KOPT-K1 (cell line): Measurements from ENCODE around the gene PRPF8.

Experiments
- H3K27ac ChIP-seq: fragments of 200-600 bp; sonication (generic); 2 replicates; pipeline ENCODE4 v1.5.1; 2016; ENCODE audit warnings: antibody characterized with exemption, mild to moderate bottlenecking, low read depth, low read length; ENCODE audit not compliant: poor library complexity, severe bottlenecking
- H3K36me3 ChIP-seq: fragments of 200-600 bp; sonication (generic); 2 replicates; pipeline ENCODE4 v1.5.1; 2017; ENCODE audit warnings: antibody characterized with exemption, mild to moderate bottlenecking, low read length, moderate library complexity; ENCODE audit not compliant: insufficient read depth
- H3K9me3 ChIP-seq: fragments of 200-600 bp; sonication (generic); 2 replicates; pipeline ENCODE4 v1.5.1; 2017; ENCODE audit warnings: antibody characterized with exemption, low read length, mild to moderate bottlenecking; ENCODE audit not compliant: insufficient read depth, poor library complexity, severe bottlenecking

Gene PRPF8

DNA sequence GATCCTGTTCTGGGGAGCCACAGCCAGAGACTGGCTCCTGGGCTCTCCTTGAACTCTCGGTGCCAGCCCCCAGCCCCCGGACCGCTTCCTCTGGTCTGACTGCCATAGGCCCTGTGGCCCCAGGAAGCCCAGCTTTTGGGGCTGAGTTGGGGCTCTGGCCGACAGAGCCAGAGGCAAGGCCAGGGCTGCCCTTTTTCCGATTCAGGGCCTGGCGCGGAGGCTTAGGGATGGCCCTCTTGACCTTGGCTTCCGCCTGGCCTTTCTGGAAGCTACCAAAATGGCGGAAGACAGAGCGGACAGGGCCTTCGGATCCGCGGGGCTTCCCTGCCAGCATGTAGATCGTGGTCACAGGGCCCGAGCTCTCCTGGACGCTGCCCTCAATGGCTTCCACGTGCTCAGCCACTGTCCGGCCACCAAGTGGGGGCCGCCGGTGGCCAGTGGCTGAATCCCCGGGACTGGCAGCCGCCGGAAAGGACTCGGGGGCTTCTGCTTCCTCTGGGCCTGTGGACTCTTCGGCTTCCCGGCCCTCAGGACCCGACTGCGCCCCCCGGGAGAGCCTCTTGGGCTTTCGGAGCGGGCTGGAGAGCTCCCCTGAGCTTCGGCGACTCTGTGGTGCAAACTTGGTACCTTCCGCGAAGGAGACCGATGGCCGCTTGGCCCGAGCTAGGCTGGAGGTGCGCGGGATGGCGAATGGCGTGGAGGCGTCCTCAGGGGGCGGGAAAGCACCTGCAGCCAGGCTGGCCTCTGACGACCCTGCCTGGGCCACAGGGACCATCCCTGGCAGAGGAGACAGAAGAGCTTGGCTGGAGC, 49.6 kb downstream of the PRPF8 start:
- H3K27ac ChIP-seq: no peak overlapping the region
- no peaks in the 10 kb centered on the region for H3K9me3 ChIP-seq
- no peaks in the 10 kb centered on the region for H3K36me3 ChIP-seq

DNA sequence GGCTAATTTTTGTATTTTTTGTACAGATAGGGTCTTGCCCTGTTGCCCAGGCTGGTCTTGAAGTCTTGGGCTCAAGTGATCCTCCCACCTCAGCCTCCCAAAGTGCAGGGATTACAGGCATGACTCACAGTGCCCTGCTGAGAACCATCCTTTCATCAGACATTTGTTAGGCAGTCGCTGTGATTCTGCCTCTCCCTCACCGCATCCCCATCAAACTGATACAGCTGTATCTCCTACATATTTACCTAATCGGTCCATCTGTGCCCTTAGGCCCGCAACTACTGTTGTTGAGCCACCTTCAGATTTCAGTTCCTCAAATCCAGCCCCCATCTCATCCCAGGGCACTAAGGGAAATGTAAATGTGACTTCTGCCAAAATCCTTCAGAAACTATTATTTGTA, 54.0 kb downstream of the PRPF8 start:
- H3K9me3 ChIP-seq: no peaks in the 10 kb centered on the region
- H3K36me3 ChIP-seq: no peaks in the 10 kb centered on the region
- no peak overlapping the region for H3K27ac ChIP-seq

DNA sequence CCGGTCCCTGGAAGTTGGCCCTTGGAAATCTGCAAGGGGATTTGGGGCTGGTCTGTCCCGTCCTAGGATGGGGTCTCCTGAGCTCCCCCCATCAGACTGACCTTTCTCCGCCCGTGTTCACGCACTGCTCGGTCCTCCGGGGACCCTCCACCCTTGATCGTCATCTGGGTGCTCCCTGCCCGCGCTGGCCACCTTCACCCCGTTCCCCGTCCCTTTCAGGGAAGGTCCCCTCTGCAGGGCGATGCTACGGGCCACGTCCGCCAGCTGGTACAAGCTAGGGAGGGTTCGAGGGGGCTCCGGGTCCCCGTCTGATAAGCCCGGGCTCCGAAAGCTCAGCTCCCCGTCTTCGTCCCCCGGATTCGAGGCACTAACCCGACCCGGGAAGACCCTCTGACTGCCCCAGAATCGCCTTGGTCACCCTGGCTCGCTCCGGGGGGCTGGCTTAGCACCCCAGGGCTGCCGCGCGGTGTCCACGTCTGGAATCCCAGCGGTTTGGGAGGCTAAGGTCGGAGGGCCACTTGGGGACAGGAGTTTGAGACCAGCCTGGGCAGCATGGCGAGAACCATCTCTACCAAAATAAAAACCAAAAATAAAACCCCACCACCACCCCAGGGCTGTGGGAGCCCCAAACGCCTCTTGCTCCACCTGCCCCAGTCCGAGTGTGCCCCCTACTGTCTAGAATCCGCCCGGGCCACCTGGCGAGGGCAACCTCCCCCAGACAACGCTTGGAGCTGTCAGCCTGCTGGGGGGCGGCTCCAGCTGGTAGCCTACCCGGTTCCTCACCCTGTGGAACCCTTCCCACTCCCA, 55.0 kb downstream of the PRPF8 start:
- Histone ChIP-seq H3K9me3 (no peaks in the 10 kb centered on the region), H3K36me3 (0 out of 2 replicates have a peak, but pooled peaks cover 10% of the 10 kb centered on the region), H3K27ac (peak overlapping the region; percentile 79)

DNA sequence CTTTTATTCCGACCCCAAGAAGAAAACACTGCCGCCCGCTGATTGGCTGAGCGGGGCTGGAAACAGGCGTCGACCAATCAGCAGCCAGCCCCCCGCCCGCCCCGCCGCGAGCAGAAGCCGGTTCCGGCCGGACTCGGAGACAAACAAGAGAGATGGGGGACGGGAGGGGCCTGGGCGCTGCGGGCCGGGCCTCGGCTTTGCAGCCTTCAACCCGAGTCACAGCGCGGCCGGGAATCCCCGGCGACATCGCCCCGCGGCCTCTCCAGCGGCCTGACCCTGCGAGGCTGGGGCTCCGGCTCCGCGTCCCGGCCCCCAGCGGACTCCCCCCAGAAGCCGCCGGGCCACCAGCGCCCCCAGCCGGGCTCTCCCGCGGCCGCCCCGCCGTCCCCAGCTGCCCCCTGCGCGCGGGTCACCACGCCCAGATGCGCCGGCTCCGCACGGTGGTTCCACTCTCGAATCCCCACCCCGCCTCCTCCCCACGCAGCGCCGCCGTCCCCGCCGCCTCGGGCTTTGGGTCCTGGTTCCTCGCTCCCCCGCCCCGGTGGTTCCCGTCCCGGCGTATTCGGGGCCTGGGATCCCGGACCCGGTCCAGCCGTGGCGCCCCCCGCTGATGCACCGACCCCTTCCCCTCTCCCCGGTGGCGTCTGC, 55.7 kb downstream of the PRPF8 start:
- Histone ChIP-seq H3K36me3 (peaks cover 15% of the 10 kb centered on the region; the same call in 1 of the 2 replicates), H3K27ac (peak overlapping the region; percentile 79), H3K9me3 (no peaks in the 10 kb centered on the region)

DNA sequence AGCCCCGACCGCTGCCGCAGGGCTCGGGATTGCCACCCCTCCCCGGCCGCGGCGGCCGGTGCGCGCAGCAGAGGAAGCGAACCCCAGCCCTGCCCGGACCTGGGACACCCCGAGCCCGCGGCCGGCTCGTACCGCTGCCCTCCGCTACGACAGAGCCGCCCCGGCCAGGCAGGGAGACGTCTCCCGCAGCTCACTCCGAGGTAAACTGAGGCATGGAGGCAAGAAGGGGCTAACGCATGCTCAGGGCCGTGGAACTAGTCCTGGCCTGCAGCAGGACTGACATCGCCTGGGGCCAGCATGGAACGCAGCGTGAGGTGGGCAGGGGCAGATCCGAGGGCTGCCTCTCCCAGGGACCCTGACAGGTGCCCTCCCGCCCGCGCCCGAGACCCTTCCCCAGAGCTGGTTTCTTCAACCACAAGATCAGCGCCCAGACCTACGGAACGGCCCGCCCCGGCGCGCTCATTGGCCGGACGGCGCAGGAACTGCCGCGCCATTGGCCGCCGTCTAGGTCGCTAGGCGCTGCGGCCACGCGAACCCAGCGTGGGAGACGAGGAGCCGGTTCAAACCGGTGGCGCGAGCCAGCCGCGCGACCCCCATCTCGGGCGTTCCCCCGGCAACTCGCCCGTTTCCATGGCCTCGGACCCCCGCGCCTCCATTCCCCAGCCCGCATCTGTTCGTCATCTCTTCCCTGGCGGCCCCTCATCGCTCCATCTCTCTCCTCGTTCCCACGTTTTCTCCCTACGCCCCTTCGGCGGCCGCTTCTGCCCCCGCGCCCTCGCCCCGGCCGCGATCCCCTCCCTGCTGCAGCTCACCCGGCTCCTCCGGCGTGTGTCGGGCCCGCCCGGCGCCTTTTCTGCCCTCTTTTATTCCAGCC, 56.4 kb downstream of the PRPF8 start, which contains the start of gene SLC43A2:
Gene SLC43A2, minus strand, starts transcription at position 853 of the 874 bp plus-strand sequence. CDS start 960 bp downstream, outside the sequence.
- peaks cover 18% of the 10 kb centered on the region; the same call in 1 of the 2 replicates for H3K36me3 ChIP-seq
- peak within 1 kb of the TSS; percentile 79 for H3K27ac ChIP-seq
- H3K9me3 ChIP-seq: no peaks in the 10 kb centered on the region

DNA sequence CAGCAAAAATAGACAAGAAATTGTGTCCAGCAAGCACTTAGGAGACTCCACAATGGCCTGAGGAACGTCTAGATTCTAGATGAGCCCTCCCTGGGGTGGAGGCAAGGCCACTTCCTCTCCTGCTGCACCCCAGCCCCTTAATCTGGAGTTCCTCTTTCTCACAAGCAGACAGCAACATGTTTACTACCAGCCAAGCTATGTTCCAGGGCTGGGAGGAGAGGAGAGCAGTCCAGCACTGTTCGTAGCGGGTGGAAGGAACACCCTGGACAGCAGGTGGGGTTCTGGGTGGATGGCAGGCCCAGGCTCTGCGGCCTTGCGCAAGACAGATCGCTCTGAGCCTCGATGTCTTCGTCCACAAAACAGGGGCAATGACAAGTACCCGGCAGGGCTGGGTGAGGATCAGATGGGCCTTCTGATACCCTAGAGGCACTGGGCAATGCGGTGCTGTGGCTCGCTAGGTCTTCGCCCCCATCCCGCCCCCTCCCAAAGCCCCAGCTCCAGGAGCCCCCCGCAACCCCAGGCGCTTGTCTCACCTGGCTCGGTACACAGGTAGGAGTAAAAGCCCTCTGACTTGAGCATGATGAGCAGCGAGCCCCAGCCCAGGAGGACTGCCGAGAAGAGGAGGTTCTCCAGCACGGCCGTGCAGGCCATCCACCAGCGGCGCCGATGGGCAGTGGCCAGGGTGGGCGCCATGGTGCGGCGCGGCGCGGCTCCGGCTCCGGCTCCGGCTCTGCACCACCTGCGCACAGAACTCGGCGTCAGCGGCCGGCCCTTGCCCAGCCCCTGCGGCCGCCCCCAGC, 57.3 kb downstream of the PRPF8 start:
- Histone ChIP-seq H3K9me3 (no peaks in the 10 kb centered on the region), H3K36me3 (peaks cover 18% of the 10 kb centered on the region; the same call in 1 of the 2 replicates), H3K27ac (peak overlapping the region; percentile 79)

DNA sequence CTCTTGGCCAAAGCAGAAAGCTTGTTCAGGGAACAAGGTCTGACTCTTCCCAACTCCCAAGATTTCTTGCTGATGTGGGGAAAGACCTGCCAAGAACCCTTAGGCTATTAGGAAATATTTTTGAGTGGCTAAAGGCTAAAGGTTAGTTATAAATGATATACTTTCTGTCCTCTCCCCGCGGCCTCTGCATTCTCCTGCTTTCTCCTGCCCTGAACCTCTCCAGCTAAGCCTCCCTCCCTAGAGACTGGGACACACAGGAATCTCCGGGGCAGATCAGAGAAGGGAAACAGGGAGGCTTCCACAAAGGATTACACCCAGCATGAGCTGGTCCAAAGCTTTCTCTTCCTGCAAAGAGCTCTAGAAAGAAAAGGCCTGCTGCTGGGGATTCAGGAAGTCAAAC, 58.3 kb downstream of the PRPF8 start:
- Histone ChIP-seq H3K9me3 (no peaks in the 10 kb centered on the region), H3K27ac (peak overlapping the region; percentile 79), H3K36me3 (peaks cover 18% of the 10 kb centered on the region; the same call in 1 of the 2 replicates)

DNA sequence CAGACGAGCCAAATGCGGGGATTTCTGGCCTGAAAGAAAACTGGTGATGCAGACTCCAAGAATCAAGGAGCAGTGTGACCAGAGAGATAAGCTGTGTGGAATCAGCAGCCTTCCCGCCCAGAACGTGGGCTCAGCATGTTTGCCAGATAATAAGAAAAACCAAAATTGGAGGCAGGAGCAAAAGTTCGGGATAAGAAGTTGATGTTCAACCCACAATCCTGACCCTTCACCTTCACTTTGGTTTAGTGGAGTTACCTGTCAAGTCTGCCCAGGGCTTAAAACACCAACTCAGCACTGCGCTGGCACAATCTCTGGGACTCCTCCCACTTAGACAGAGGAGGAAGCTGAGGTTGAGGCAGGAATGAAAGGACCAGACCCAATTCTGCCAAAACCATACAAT, 59.1 kb downstream of the PRPF8 start:
- H3K27ac ChIP-seq: no peak overlapping the region
- peaks cover 18% of the 10 kb centered on the region; the same call in 1 of the 2 replicates for H3K36me3 ChIP-seq
- H3K9me3 ChIP-seq: no peaks in the 10 kb centered on the region

DNA sequence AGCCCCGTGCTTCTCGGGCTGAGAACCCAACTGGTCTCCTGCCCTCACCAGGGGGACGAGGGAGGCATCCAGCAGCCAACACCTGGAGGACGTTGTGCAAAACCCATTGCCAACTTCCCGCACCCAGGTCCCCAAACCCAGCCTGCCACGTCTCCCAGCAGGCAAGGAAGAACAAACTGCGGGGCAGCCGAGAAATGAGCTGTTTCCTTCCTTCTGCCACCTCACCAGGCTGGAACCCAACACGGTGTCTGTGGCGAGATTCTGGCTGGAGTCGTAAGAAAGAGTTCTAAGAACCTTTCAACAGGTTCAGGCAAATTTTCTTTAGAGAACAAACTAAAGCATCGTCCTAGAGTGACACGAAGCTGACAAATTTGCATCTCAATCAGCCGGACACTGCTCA, 59.6 kb downstream of the PRPF8 start:
- H3K9me3 ChIP-seq: no peaks in the 10 kb centered on the region
- peaks cover 18% of the 10 kb centered on the region; the same call in 1 of the 2 replicates for H3K36me3 ChIP-seq
- no peak overlapping the region for H3K27ac ChIP-seq

DNA sequence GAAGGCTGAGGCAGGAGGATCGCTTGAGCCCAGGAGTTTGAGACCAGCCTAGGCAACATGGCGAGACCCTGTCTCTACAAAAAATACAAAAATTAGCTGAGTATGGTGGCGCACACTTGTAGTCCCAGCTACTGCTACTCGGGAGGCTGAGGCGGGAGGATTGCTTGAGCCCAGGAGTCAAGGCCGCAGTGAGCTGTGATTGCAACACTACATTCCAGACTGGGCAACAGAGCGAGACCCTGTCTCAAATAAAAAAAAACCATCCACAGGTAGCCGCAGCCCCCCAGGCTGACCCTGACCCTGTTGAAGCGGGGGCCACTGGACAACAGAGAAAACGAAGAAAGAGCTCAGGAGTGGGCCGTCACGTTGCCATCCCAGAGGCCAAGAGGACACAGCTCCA, 60.0 kb downstream of the PRPF8 start:
- Histone ChIP-seq H3K9me3 (no peaks in the 10 kb centered on the region), H3K36me3 (peaks cover 18% of the 10 kb centered on the region; the same call in 1 of the 2 replicates), H3K27ac (no peak overlapping the region)

DNA sequence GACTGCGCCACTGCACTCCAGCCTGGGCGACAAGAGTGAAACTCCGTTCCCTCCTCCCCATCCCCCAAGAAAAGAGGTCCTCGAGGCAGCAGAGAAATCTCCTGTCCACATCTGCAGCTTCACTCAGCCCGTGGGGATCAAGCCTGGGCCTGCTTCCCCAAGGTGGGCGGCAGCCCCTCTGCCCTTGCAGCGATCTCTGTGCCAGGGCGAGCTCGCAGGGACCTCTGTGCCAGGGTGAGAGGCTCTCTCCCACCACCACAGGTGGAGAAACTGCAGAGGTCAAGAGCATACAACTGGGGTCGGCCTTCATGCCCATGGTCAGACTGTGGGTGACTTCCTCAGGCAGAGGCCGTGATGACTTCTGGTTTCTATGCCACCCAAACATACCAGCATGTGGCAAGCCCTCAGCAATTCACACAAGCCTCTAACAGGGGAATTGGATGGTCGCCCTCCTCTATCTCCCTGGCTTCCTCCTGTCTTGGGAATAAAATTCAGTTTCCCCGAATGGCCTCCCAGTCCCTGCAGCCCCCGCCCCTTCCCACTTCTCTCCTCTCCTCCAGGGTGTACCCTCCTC, 61.5 kb downstream of the PRPF8 start:
- H3K36me3 ChIP-seq: peaks cover 18% of the 10 kb centered on the region; the same call in 1 of the 2 replicates
- no peak overlapping the region for H3K27ac ChIP-seq
- no peaks in the 10 kb centered on the region for H3K9me3 ChIP-seq

DNA sequence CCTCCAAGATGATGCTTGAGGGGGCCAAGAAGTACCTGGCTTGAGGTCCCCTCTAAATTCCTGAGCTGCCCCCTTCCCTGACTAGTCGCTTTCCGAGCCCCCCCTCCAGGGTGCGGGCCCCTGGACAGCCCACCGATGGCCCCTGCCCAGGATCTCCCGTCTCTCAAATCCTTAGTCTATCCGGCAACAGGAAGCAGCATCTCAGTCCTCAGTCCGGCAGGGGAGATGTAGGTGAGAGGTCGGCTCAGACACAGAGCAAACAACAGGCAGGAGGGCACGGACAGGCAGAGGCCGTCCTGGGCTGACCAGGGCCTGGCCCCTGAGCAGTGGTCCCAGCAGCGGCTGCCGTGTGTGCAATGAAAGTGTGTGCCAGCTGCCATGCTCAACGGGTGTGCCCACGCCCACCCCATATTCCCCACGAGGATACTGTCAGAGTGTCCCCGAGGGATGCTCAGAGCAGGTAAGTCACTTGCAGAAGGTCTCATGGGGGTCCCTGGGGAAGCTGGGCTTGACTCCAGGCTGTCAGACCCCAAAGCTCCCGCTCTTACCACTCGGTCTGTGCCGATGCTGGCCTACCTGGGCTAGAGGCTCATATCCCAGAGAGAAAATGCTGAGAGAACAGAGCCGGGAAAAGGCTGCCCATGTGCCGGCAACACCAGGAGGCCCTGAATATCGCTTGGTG, 63.3 kb downstream of the PRPF8 start:
- Histone ChIP-seq H3K27ac (no peak overlapping the region), H3K36me3 (peaks cover 18% of the 10 kb centered on the region; the same call in 1 of the 2 replicates), H3K9me3 (no peaks in the 10 kb centered on the region)

DNA sequence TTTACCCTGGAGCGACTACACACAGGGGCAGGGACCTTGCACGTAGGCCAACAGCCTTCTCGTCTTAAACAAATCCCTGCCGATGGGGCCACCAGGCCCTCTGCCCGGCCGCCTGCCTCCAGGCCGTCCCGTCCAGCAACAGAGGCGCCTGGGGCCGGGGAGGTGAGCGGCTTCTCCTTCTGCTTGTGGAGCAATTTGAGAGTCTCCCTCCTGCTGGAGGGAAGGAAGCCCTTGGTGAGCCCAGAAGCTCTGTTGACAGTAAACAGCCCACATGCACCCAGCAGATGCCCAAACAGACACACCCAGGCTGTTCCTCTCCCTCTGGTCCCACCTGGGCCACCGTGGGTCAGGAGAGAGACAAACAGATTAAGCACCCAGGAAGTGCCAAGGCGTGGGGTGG, 64.2 kb downstream of the PRPF8 start:
- Histone ChIP-seq H3K36me3 (peaks cover 16% of the 10 kb centered on the region; the same call in 1 of the 2 replicates), H3K9me3 (no peaks in the 10 kb centered on the region), H3K27ac (no peak overlapping the region)
